Measurements from ENCODE around the gene C11orf87.

GRCh38 chr11:109443052-109443451, 21.1 kb downstream of the C11orf87 start:
- TF ChIP-seq, protein P1, sequence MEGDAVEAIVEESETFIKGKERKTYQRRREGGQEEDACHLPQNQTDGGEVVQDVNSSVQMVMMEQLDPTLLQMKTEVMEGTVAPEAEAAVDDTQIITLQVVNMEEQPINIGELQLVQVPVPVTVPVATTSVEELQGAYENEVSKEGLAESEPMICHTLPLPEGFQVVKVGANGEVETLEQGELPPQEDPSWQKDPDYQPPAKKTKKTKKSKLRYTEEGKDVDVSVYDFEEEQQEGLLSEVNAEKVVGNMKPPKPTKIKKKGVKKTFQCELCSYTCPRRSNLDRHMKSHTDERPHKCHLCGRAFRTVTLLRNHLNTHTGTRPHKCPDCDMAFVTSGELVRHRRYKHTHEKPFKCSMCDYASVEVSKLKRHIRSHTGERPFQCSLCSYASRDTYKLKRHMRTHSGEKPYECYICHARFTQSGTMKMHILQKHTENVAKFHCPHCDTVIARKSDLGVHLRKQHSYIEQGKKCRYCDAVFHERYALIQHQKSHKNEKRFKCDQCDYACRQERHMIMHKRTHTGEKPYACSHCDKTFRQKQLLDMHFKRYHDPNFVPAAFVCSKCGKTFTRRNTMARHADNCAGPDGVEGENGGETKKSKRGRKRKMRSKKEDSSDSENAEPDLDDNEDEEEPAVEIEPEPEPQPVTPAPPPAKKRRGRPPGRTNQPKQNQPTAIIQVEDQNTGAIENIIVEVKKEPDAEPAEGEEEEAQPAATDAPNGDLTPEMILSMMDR (IDR thresholded peaks at IDR 0.05), result no peak
- no peak for TF ChIP-seq POLR2A (IDR thresholded peaks at IDR 0.05)

Data from Peyer's patch (tissue), 4 donors.